Measurements from ENCODE around the gene PTPRM. TPM values are rescaled to one million over a fixed set of nuclear protein-coding genes. Genes with fewer than 3 reads are reported as not detected.

Gene PTPRM
- total and polyA plus RNA-seq, 9 donors, result 45.6 to 82.0 (median 56.9) TPM

GRCh38 chr18:8260319-8260718 is 693.2 kb downstream of the PTPRM start:
- intact Hi-C loops (cut with DNase I), result no loop called here
- 95 to 96% (median 95%) methylated on average over 1 of the region's 1 CpG for WGBS, 3 donors

GRCh38 chr18:8260827-8261226 is 693.7 kb downstream of the PTPRM start:
- no peak overlapping the region for H3K27ac ChIP-seq
- H3K36me3 ChIP-seq, result no peaks in the 10 kb centered on the region
- no peaks in the 10 kb centered on the region for H3K9me3 ChIP-seq
- no peak overlapping the region for H3K4me3 ChIP-seq
- no peak for TF ChIP-seq CTCF (IDR thresholded peaks at IDR 0.05)
- no peaks in the 10 kb centered on the region for H3K27me3 ChIP-seq
- DNase-seq, result no peak
- intact Hi-C loops (cut with DNase I), result no loop called here
- 55 to 65% (median 57%) methylated on average over 9 of the region's 9 CpGs for WGBS, 3 donors
- no peaks in the 10 kb centered on the region for H3K4me1 ChIP-seq (ENCODE audit: insufficient read depth)

More at GRCh38 chr18:8260319-8260718, 693.2 kb downstream of the PTPRM start:
- H3K27me3 ChIP-seq, result no peaks in the 10 kb centered on the region
- no peaks in the 10 kb centered on the region for H3K9me3 ChIP-seq
- no peaks in the 10 kb centered on the region for H3K4me1 ChIP-seq (ENCODE audit: insufficient read depth)
- no peak overlapping the region for H3K4me3 ChIP-seq
- no peaks in the 10 kb centered on the region for H3K36me3 ChIP-seq
- no peak overlapping the region for H3K27ac ChIP-seq
- TF ChIP-seq EP300 (IDR thresholded peaks at IDR 0.05) (no peak), POLR2A (IDR thresholded peaks at IDR 0.05) (no peak), CTCF (IDR thresholded peaks at IDR 0.05) (no peak)
- no peak for DNase-seq

GRCh38 chr18:8261651-8262091 is 694.6 kb downstream of the PTPRM start:
- WGBS, 3 donors, result 90 to 95% (median 91%) methylated on average over 7 of the region's 7 CpGs
- Histone ChIP-seq H3K27me3 (no peaks in the 10 kb centered on the region), H3K4me3 (no peak overlapping the region), H3K4me1 (ENCODE audit: insufficient read depth) (no peaks in the 10 kb centered on the region), H3K9me3 (no peaks in the 10 kb centered on the region), H3K36me3 (no peaks in the 10 kb centered on the region), H3K27ac (no peak overlapping the region)
- DNase-seq, result no peak
- TF ChIP-seq EP300 (IDR thresholded peaks at IDR 0.05) (no peak), POLR2A (IDR thresholded peaks at IDR 0.05) (no peak), CTCF (IDR thresholded peaks at IDR 0.05) (no peak)
- intact Hi-C loops (cut with DNase I), result no loop called here

- TF ChIP-seq CTCF (IDR thresholded peaks at IDR 0.05) (no peak), POLR2A (IDR thresholded peaks at IDR 0.05) (no peak), EP300 (IDR thresholded peaks at IDR 0.05) (no peak)
- Histone ChIP-seq H3K27me3 (no peaks in the 10 kb centered on the region), H3K4me1 (ENCODE audit: insufficient read depth) (no peaks in the 10 kb centered on the region), H3K9me3 (no peaks in the 10 kb centered on the region), H3K36me3 (no peaks in the 10 kb centered on the region), H3K27ac (no peak overlapping the region), H3K4me3 (no peak overlapping the region)
- no peak for DNase-seq
- intact Hi-C loops (cut with DNase I), result no loop called here
- 72 to 81% (median 80%) methylated on average over 6 of the region's 6 CpGs for WGBS, 3 donors
Observed at GRCh38 chr18:8262221-8262620, 695.1 kb downstream of the PTPRM start.

GRCh38 chr18:8264116-8264515 is 697.0 kb downstream of the PTPRM start:
- Histone ChIP-seq H3K27ac (no peak overlapping the region), H3K36me3 (no peaks in the 10 kb centered on the region), H3K4me3 (no peak overlapping the region), H3K9me3 (no peaks in the 10 kb centered on the region), H3K27me3 (no peaks in the 10 kb centered on the region), H3K4me1 (ENCODE audit: insufficient read depth) (no peaks in the 10 kb centered on the region)
- WGBS, 3 donors, result 79 to 83% (median 83%) methylated on average over 5 of the region's 5 CpGs
- TF ChIP-seq EP300 (IDR thresholded peaks at IDR 0.05), result no peak
- no peak for TF ChIP-seq POLR2A (IDR thresholded peaks at IDR 0.05)
- TF ChIP-seq CTCF (IDR thresholded peaks at IDR 0.05), result no peak
- no peak for DNase-seq
- intact Hi-C loops (cut with DNase I), result no loop called here

Measured in ovary (tissue), 9 donors.